SK-N-SH treated with all-trans-retinoic acid at 6 μM for 48 hours (cell line): Measurements from ENCODE around the gene RNF26.

Experiments
- ATAC-seq: fragments of 200-7000 bp; cut with Tn5 transposase; 3 replicates; pipeline ENCODE4 v1.9.1; 2020; ENCODE audit warnings: mild to moderate bottlenecking, moderate library complexity
- ARNTL ChIP-seq: fragments of 450-650 bp; formaldehyde crosslinking; IDR thresholded peaks from 2 replicates; pipeline ENCODE4 v1.5.0; 2020; ENCODE audit warnings: low read depth, mild to moderate bottlenecking, moderate library complexity, borderline replicate concordance
- ESRRG ChIP-seq: fragments of 250-450 bp; sonication (Bioruptor Pico); IDR thresholded peaks from 2 replicates; pipeline ENCODE4 v1.6.1; 2021; ENCODE audit warnings: mild to moderate bottlenecking
- GLIS3 ChIP-seq: fragments of 250-450 bp; sonication (Bioruptor Pico); IDR thresholded peaks from 2 replicates; pipeline ENCODE4 v1.5.0; 2020; ENCODE audit warnings: mild to moderate bottlenecking, moderate library complexity
- ISL1 ChIP-seq: fragments of 250-450 bp; sonication (Bioruptor Pico); IDR thresholded peaks from 2 replicates; pipeline ENCODE4 v2.1.2; 2022; ENCODE audit warnings: mild to moderate bottlenecking, moderate library complexity
- PATZ1 ChIP-seq: fragments of 250-450 bp; sonication (Bioruptor Pico); IDR thresholded peaks from 2 replicates; pipeline ENCODE4 v1.8.0; 2020; ENCODE audit warnings: mild to moderate bottlenecking, moderate library complexity, borderline replicate concordance
- PPARA ChIP-seq: fragments of 250-450 bp; sonication (Bioruptor Pico); IDR thresholded peaks from 2 replicates; pipeline ENCODE4 v1.5.0; 2020; ENCODE audit warnings: mild to moderate bottlenecking, borderline replicate concordance
- TCF4 ChIP-seq: fragments of 250-450 bp; sonication (Bioruptor Pico); IDR thresholded peaks from 2 replicates; pipeline ENCODE4 v1.8.0; 2021; ENCODE audit warnings: mild to moderate bottlenecking, moderate library complexity, borderline replicate concordance
- TOX ChIP-seq: fragments of 250-450 bp; sonication (Bioruptor Pico); IDR thresholded peaks from 2 replicates; pipeline ENCODE4 v1.8.0; 2021; ENCODE audit warnings: mild to moderate bottlenecking, moderate library complexity, borderline replicate concordance
- TSHZ2 ChIP-seq: fragments of 250-450 bp; sonication (Bioruptor Pico); IDR thresholded peaks from 2 replicates; pipeline ENCODE4 v1.5.0; 2020; ENCODE audit warnings: mild to moderate bottlenecking, moderate library complexity
- ZFP30 ChIP-seq: fragments of 450-650 bp; formaldehyde crosslinking; IDR thresholded peaks from 2 replicates; pipeline ENCODE4 v1.5.0; 2022; ENCODE audit warnings: mild to moderate bottlenecking, moderate library complexity
- ZNF565 ChIP-seq: fragments of 450-650 bp; formaldehyde crosslinking; conservative IDR thresholded peaks from 2 replicates; pipeline ENCODE4 v1.5.0; 2020; ENCODE audit warnings: low read depth, mild to moderate bottlenecking, moderate library complexity
- ZNF70 ChIP-seq: fragments of 450-650 bp; formaldehyde crosslinking; IDR thresholded peaks from 2 replicates; pipeline ENCODE4 v1.5.0; 2020; ENCODE audit warnings: mild to moderate bottlenecking, moderate library complexity
- ZNF8 ChIP-seq: fragments of 450-650 bp; formaldehyde crosslinking; IDR thresholded peaks from 2 replicates; pipeline ENCODE4 v1.5.0; 2020; ENCODE audit warnings: mild to moderate bottlenecking, moderate library complexity
- TF ChIP-seq, protein P1 (sequence below): fragments of 250-450 bp; sonication (Bioruptor Pico); IDR thresholded peaks from 2 replicates; pipeline ENCODE4 v1.5.1; 2020; ENCODE audit warnings: low read depth, mild to moderate bottlenecking, moderate library complexity
- TF ChIP-seq, protein P2 (sequence below): fragments of 250-450 bp; sonication (Bioruptor Pico); IDR thresholded peaks from 2 replicates; pipeline ENCODE4 v1.5.1; 2021; ENCODE audit warnings: mild to moderate bottlenecking, moderate library complexity

Gene RNF26

DNA sequence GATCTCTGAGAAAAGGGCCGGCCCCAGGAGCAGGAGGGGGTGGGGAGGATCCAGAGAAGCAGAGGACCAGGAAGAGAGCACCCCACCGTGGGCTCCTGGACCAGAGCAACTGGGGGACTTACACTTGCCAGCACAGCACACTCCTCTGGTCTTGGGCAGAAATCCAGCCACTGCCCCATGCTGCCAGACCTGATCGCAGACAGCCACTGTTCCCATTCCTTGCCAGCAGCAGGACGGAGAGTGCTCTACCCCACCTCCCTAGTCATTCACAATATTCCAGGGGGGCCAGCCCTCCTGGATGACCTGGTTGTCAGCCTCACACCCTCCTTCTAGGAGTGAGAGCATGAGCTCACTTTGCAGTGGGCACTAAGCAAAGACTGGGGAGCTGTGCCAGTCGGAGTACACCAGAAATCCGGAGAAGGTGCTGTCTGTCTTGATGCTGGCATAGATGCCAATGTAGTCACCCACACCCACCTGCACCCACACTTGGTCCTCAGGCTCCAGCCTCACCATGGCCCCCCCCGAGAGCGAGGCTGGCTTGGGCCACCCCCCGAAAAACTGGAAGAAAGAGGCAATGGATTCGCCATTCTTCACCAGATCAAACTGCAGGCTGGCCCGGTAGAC, 4.8 kb downstream of the RNF26 start (continued):
- TF ChIP-seq, protein P1, sequence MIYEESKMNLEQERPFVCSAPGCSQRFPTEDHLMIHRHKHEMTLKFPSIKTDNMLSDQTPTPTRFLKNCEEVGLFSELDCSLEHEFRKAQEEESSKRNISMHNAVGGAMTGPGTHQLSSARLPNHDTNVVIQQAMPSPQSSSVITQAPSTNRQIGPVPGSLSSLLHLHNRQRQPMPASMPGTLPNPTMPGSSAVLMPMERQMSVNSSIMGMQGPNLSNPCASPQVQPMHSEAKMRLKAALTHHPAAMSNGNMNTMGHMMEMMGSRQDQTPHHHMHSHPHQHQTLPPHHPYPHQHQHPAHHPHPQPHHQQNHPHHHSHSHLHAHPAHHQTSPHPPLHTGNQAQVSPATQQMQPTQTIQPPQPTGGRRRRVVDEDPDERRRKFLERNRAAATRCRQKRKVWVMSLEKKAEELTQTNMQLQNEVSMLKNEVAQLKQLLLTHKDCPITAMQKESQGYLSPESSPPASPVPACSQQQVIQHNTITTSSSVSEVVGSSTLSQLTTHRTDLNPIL (CRISPR knock-in tag): no peak
- TF ChIP-seq ZNF565 (CRISPR knock-in tag): no peak

DNA sequence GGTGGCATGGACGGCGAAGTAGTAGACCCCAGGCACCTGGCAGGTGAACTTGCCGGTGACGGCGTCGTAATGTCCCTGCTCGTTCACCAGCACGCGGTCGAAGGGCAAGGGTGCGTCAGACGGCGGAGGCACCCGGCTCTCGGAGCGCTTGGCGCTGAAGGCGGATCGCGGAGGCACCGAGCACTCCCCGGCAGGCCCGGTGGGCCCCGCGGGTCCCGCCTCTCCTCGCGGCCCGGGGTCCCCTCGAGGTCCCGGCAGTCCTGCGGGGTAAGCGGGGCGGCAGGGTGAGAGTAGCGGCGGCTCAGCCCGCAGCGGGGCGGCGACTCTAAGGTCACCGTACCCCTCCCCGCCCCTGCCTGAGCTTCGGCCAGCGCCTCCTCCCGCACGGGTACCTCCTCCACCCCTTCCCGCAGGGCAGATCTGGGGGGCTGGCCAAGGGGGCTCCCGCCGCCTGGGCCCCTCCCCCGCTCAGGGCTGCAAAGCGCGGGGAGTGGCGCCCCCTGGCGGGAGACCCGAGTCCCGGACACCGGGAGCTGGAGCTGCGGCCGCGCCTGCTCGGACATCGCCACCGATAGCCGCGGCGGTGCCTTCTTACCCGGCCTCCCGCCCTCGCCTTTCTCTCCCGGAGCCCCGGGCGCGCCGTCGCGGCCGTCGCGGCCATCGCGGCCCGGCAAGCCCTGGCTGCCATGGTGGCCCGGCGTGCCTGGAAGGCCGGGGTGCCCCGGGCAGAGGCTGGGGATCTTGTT, 5.4 kb downstream of the RNF26 start:
- ATAC-seq: peak; percentile 69
- TF ChIP-seq ZNF565 (CRISPR knock-in tag) (no peak), ZNF70 (no peak), PPARA (CRISPR knock-in tag) (no peak), GLIS3 (no peak), TSHZ2 (CRISPR knock-in tag) (no peak)
- TF ChIP-seq, protein P2, sequence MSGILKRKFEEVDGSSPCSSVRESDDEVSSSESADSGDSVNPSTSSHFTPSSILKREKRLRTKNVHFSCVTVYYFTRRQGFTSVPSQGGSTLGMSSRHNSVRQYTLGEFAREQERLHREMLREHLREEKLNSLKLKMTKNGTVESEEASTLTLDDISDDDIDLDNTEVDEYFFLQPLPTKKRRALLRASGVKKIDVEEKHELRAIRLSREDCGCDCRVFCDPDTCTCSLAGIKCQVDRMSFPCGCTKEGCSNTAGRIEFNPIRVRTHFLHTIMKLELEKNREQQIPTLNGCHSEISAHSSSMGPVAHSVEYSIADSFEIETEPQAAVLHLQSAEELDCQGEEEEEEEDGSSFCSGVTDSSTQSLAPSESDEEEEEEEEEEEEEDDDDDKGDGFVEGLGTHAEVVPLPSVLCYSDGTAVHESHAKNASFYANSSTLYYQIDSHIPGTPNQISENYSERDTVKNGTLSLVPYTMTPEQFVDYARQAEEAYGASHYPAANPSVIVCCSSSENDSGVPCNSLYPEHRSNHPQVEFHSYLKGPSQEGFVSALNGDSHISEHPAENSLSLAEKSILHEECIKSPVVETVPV: no peak

GRCh38 chr11:119340335-119341221, 6.3 kb downstream of the RNF26 start, which contains the start of gene C1QTNF5:
Gene C1QTNF5 (minus strand): TSS chr11:119340883. CDS start chr11:119340397, 486 bp downstream.
- peak; percentile 18 for ATAC-seq
- TF ChIP-seq PATZ1 (no peak), ISL1 (CRISPR knock-in tag) (no peak), ZNF8 (CRISPR knock-in tag) (no peak), TCF4 (CRISPR knock-in tag) (no peak), TSHZ2 (CRISPR knock-in tag) (no peak), ESRRG (no peak), ZNF565 (CRISPR knock-in tag) (no peak), TOX (CRISPR knock-in tag) (no peak), ARNTL (no peak), ZFP30 (CRISPR knock-in tag) (no peak), GLIS3 (no peak), PPARA (CRISPR knock-in tag) (no peak)
- TF ChIP-seq, protein P2: no peak
